IPS DF 6.9 (cell line): ENCODE data around the gene FEM1C.

Experiments
- DNase-seq: peaks from one replicate; pipeline ENCODE4 v3.0.0-alpha.2; 2013; ENCODE audit warnings: low read depth, low spot score
- H3K27ac ChIP-seq: one replicate; pipeline ENCODE4 v1.5.1; 2013; ENCODE audit warnings: low read length, control low read depth
- H3K27me3 ChIP-seq: 2 replicates; pipeline ENCODE4 v1.6.1; 2013; ENCODE audit warnings: mild to moderate bottlenecking, low read length; ENCODE audit not compliant: control insufficient read depth, insufficient read depth
- H3K36me3 ChIP-seq: 2 replicates; pipeline ENCODE4 v1.6.1; 2013; ENCODE audit warnings: low read length; ENCODE audit not compliant: control insufficient read depth, insufficient read depth
- H3K4me1 ChIP-seq: 2 replicates; pipeline ENCODE4 v1.6.1; 2013; ENCODE audit warnings: low read length; ENCODE audit not compliant: control insufficient read depth, insufficient read depth
- H3K4me3 ChIP-seq: 2 replicates; pipeline ENCODE4 v1.5.1; 2013; ENCODE audit warnings: mild to moderate bottlenecking, low read length
- H3K9me3 ChIP-seq: 2 replicates; pipeline ENCODE4 v1.6.1; 2013; ENCODE audit warnings: low read length, inconsistent platforms; ENCODE audit not compliant: control insufficient read depth, insufficient read depth
- WGBS: extraction: QIAGEN DNeasy Blood & Tissue Kit; methylation state at CpG from one replicate; pipeline ENCODE4 v1.1.7; 2013; ENCODE audit warnings: mixed read lengths, missing lambda C conversion rate; ENCODE audit not compliant: insufficient read length, insufficient coverage; 5-methylcytosine and 5-hydroxymethylcytosine counted together

The FEM1C gene

GRCh38 chr5:115544436-115545350 lies at the start of gene FEM1C:
FEM1C (minus strand) TSS chr5:115544775; CDS start chr5:115543493, 1,282 bp downstream.
- Histone ChIP-seq H3K4me3 (peak within 1 kb of the TSS; percentile 83), H3K27ac (no peak within 1 kb of the TSS), H3K9me3 (no peaks in the 10 kb centered on the region; the same call in 1 of the 2 replicates), H3K4me1 (no peaks in the 10 kb centered on the region), H3K36me3 (no peaks in the 10 kb centered on the region), H3K27me3 (no peaks in the 10 kb centered on the region)
- no CpG with 5 or more reads among the region's 82 CpGs for WGBS
- peak; percentile 76 for DNase-seq

- WGBS, result no CpG with 5 or more reads among the region's 3 CpGs
- no peaks in the 10 kb centered on the region for H3K9me3 ChIP-seq
- H3K4me1 ChIP-seq, result no peaks in the 10 kb centered on the region
- no peak overlapping the region for H3K27ac ChIP-seq
- no peak overlapping the region for H3K4me3 ChIP-seq
- DNase-seq, result no peak
- H3K36me3 ChIP-seq, result no peaks in the 10 kb centered on the region
- H3K27me3 ChIP-seq, result no peaks in the 10 kb centered on the region
These were observed 44.5 kb upstream of the FEM1C start for GRCh38 chr5:115589043-115589442.

- no CpG with 5 or more reads among the region's 4 CpGs for WGBS
- Histone ChIP-seq H3K4me1 (no peaks in the 10 kb centered on the region), H3K4me3 (no peak overlapping the region), H3K9me3 (no peaks in the 10 kb centered on the region), H3K36me3 (no peaks in the 10 kb centered on the region), H3K27ac (no peak overlapping the region), H3K27me3 (no peaks in the 10 kb centered on the region)
- no peak for DNase-seq
These were observed 44.1 kb upstream of the FEM1C start for GRCh38 chr5:115588640-115589039.

GRCh38 chr5:115586525-115587146 lies 42.1 kb upstream of the FEM1C start:
- Histone ChIP-seq H3K36me3 (no peaks in the 10 kb centered on the region), H3K9me3 (no peaks in the 10 kb centered on the region), H3K27me3 (no peaks in the 10 kb centered on the region), H3K4me1 (no peaks in the 10 kb centered on the region), H3K4me3 (no peak overlapping the region), H3K27ac (no peak overlapping the region)
- WGBS, result no CpG with 5 or more reads among the region's 6 CpGs
- DNase-seq, result no peak

- Histone ChIP-seq H3K9me3 (no peaks in the 10 kb centered on the region), H3K27ac (no peak overlapping the region), H3K27me3 (no peaks in the 10 kb centered on the region), H3K36me3 (no peaks in the 10 kb centered on the region), H3K4me1 (no peaks in the 10 kb centered on the region), H3K4me3 (no peak overlapping the region)
- no peak for DNase-seq
- no CpG with 5 or more reads among the region's 1 CpG for WGBS
These were observed 40.7 kb upstream of the FEM1C start for GRCh38 chr5:115585265-115585664.

GRCh38 chr5:115584501-115584900 lies 39.9 kb upstream of the FEM1C start:
- Histone ChIP-seq H3K4me1 (no peaks in the 10 kb centered on the region), H3K27ac (no peak overlapping the region), H3K9me3 (no peaks in the 10 kb centered on the region), H3K4me3 (no peak overlapping the region), H3K27me3 (no peaks in the 10 kb centered on the region), H3K36me3 (no peaks in the 10 kb centered on the region)
- no peak for DNase-seq
- no CpG with 5 or more reads among the region's 1 CpG for WGBS

- no CpG with 5 or more reads among the region's 3 CpGs for WGBS
- Histone ChIP-seq H3K4me1 (no peaks in the 10 kb centered on the region), H3K4me3 (no peak overlapping the region), H3K27ac (no peak overlapping the region), H3K9me3 (no peaks in the 10 kb centered on the region), H3K36me3 (no peaks in the 10 kb centered on the region), H3K27me3 (no peaks in the 10 kb centered on the region)
- DNase-seq, result no peak
These were observed 38.9 kb upstream of the FEM1C start for GRCh38 chr5:115583474-115583873.

- H3K9me3 ChIP-seq, result no peaks in the 10 kb centered on the region
- no CpG with 5 or more reads among the region's 2 CpGs for WGBS
- no peaks in the 10 kb centered on the region for H3K27me3 ChIP-seq
- H3K4me1 ChIP-seq, result no peaks in the 10 kb centered on the region
- no peak overlapping the region for H3K27ac ChIP-seq
- H3K4me3 ChIP-seq, result no peak overlapping the region
- no peak for DNase-seq
- H3K36me3 ChIP-seq, result no peaks in the 10 kb centered on the region
These were observed 36.4 kb upstream of the FEM1C start for GRCh38 chr5:115580941-115581340.

- WGBS, result no CpG with 5 or more reads among the region's 6 CpGs
- Histone ChIP-seq H3K36me3 (no peaks in the 10 kb centered on the region), H3K27ac (no peak overlapping the region), H3K4me1 (no peaks in the 10 kb centered on the region), H3K9me3 (no peaks in the 10 kb centered on the region), H3K4me3 (no peak overlapping the region), H3K27me3 (no peaks in the 10 kb centered on the region)
- DNase-seq, result no peak
These were observed 35.2 kb upstream of the FEM1C start for GRCh38 chr5:115579747-115580173.

GRCh38 chr5:115579216-115579615 lies 34.6 kb upstream of the FEM1C start:
- H3K4me1 ChIP-seq, result no peaks in the 10 kb centered on the region
- no peaks in the 10 kb centered on the region for H3K9me3 ChIP-seq
- no peaks in the 10 kb centered on the region for H3K27me3 ChIP-seq
- no CpG with 5 or more reads among the region's 3 CpGs for WGBS
- H3K36me3 ChIP-seq, result no peaks in the 10 kb centered on the region
- no peak overlapping the region for H3K27ac ChIP-seq
- no peak overlapping the region for H3K4me3 ChIP-seq
- no peak for DNase-seq
